Heart left ventricle (tissue), 13 donors: ENCODE measurements around the gene NCS1.

Source experiments
- CTCF ChIP-seq, 12 donors: fragments of 200-600 bp; sonication (generic) in 4 of 12; IDR thresholded peaks; one replicate each; pipeline versions ENCODE4 v1.5.0 to v1.8.0; 2018 to 2022; ENCODE audit warnings: antibody characterized with exemption in 12 of 12, mild to moderate bottlenecking in 5 of 12
- POLR2A ChIP-seq, 2 donors: fragments of 450-650 bp; IDR thresholded peaks; one replicate each; pipeline ENCODE4 v1.6.1; 2017; ENCODE audit warnings: antibody characterized with exemption in 2 of 2, mild to moderate bottlenecking in 2 of 2, moderate library complexity in 2 of 2
- donor health status: ischemic (EF 13 %, LVEDD 7.1; RV severe dilation, severe dysfunction).
- donor health status: DM: no; HTN: yes; CAD: no.
- donor health status: DM: no; HTN: no; CAD: no.
- donor health status: ischemic (EF 25% LVEDD 6.9; RV normal size, moderate dysfunction).
- donor health status: ischemic (EF 25% LVEDD 5.7; RV mildly dilated, moderate dysfunction).
- donor health status: ischemic (EF 35%, LVEDD 5.7; RV mildly dilated, moderate dysfunction).
- donor health status: nonischemic (EF 11% LVEDD 7.7; RV severe dilation, severe dysfunction).
- donor health status: DM: yes; HTN: yes; CAD: no.
- donor health status: PGD.
- donor health status: ischemic (EF 29% LVEDD 5.4; RV normal size, mild dysfunction).
- donor health status: nonischemic (EF 23%, LVEDD 6.1; RV moderate dilation, normal function).

GRCh38 chr9:130220352-130220751 lies 48.1 kb downstream of the NCS1 start:
- TF ChIP-seq CTCF (IDR thresholded peaks at IDR 0.05): peak in 2 of 12 donors; percentile 22 to 31
- TF ChIP-seq POLR2A (IDR thresholded peaks at IDR 0.05): no peak
